DMS79 treated with DMSO at 0.1 percent for 48 hours (cell line): ENCODE data around the gene DLGAP5.

ENCODE experiments used
- DNase-seq: peaks from one replicate; lab custom pipeline; 2025; lab: John Stamatoyannopoulos, UW

DLGAP5 gene

GRCh38 chr14:55109836-55110235 is 81.5 kb downstream of the DLGAP5 start:
- no peak for DNase-seq

DNA sequence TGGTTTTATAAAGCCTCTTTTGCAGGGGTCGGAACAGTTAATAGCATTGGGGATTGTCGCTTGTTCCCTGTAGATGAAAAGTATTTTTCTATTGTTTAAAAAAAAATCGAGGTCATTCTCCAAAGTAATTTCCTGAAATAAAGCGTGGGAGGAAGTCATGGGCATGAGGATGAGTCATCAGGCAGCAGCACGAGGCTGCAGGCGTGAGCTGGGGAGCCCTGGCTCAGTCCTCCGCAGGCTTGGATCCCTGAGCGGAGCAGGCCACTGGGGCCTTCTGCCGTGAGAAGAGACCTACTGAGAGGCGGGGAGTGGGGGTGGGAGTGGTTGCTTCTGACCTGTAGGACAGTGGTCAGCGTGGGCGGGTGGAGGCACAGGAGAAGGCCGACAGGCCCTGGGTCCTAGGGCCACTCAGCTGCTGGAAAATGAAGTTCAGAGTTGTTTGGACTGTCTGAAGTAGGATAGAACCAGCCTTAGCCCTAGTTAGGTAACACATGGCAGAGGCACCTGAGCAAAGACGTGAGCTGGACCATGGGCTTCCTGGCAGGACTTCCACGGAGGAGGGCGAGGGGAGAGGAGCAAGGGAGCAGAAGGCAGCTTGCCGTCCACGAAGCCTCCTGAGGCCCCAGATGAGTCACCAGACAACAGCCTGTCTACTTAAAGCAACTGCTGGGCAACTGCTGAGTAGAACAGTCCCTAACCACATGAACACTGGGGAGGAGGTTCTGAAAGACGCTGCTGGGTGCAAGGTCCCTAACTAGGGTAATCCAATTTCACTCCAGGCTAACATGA is 83.4 kb downstream of the DLGAP5 start:
- no peak for DNase-seq

DNA sequence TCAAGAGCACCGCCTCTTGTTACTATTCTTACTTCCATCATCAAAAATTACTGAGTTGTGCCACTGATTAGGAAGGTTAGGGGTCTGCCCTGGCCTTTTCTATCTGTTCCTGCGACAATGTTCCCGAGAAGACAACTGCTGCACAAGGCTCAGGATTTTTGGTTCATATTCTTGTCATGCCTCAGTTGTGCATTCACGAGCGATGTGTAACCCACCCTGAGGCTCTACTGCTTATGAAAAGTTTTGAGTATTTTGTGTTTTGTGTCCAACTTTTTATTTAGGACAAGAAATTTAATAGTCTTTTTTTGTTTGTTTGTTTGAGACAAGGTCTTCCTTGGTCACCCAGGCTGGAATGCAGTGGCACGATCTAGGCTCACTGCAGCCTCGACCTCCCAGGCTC is 85.4 kb downstream of the DLGAP5 start:
- no peak for DNase-seq

DNA sequence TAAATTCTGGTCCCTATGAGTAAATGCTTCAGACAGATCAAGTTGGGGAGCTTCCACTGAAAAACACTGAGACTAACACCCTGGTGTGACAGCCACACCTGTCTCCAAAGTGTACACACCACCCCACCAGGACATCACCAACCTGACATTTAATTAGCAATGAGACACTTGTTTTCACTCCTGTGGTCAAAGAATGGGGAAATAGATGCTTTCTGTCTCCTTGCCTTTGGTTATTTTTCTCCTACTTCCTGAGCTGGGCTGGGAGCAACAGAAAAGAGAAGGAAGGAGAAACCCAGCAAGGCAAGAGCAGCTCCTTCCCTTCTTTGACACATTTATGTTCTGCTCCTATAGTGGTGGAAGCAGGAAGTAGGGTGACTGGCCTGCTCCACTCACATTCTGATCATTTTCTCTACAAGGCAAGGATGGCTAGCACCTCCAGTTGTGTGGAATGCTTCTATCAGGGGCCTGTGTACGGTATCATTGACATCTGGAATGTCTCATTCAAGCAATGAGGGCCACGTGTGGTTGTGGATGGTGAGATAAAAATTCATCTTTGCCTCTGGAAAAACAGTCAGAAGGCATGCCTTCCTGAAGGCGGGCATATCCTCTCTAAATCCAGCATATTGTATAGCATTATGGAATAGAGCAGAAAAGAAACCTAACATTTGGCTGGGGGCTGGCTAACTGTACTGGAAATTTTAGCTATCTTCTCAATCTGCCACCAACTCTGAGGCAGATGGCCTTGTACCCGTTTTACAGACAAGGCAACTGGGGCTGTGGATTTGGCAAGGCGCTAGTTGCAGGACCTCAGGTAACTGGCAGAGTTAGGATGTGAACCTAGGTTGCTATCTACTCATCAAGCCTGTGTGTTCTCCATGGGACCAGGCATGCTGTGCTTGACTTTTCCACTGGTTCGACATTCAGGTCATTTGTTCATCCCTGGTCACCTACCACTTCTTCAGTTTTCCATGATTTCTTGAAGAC is 87.1 kb downstream of the DLGAP5 start:
- DNase-seq = no peak

DNA sequence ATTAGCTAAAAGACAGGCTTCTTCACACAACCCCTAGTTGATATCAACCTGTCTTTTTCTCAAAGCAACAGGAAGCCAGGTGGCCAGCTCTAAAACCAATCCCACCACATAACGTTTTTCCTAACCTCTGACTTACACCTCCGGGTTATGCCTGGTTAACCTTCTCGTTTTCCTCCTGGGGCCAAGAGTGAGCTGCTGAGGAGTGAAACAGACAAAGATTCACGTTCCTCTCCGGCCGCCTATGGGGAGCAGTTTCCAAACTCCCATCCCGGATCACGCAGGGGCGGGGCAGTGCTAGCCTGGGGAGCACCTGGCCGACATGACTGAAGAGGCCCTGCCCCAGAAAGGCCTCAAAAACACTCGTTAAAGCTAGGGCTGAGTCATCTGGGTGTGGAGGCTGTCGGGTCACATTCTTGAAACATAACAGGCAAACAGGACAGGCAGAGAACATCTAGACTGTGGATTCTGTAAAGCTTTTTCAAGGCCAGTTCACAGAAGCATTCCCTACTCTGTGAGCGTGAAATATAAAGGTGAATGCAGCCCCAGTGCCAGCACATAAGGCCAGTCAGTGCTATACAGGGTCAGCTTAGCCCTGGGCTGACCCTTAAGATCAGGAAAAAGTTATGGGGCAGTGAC is 88.3 kb downstream of the DLGAP5 start:
- DNase-seq = peak; percentile 82

GRCh38 chr14:55102141-55102621 is 89.2 kb downstream of the DLGAP5 start:
- DNase-seq = peak; percentile 89

GRCh38 chr14:55101698-55102097 is 89.7 kb downstream of the DLGAP5 start:
- DNase-seq = no peak

- DNase-seq = no peak
These were observed 91.6 kb downstream of the DLGAP5 start for GRCh38 chr14:55099756-55100155.

DNA sequence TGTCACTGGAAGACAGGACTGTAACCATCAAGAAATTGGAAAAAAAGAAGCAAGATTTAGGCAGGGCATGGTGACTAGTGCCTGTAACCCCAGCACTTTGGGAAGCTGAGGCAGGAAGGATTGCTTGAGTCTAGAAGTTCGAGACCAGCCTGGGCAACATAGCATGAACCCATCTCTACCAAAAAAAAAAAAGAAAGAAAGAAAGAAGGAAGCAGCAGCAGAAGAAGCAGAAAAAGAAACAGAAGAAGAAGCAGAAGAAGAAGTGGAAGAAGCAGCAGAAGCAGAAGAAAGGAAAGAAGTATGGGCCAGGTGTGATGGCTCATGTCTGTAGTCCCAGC is 92.9 kb downstream of the DLGAP5 start:
- no peak for DNase-seq
